Gastroesophageal sphincter (tissue), 3 donors: ENCODE data around the gene OXNAD1.

ENCODE experiments used
- CTCF ChIP-seq, 4 experiments: fragments of 200-600 bp in 2 of 4; fragments of 450-650 bp in 2 of 4; sonication (generic) in 1 of 4; IDR thresholded peaks; one replicate each; pipeline ENCODE4 v1.5.1; 2017 to 2019; ENCODE audit warnings: antibody characterized with exemption in 4 of 4, mild to moderate bottlenecking in 2 of 4, moderate library complexity in 2 of 4
- POLR2A ChIP-seq, 2 donors: fragments of 450-650 bp; IDR thresholded peaks; one replicate each; pipeline ENCODE4 v1.6.1; 2017; ENCODE audit warnings: antibody characterized with exemption in 2 of 2, mild to moderate bottlenecking in 2 of 2, moderate library complexity in 1 of 2
- POLR2AphosphoS5 ChIP-seq: sonication (generic); formaldehyde crosslinking; IDR thresholded peaks from one replicate; pipeline ENCODE4 v1.6.1; 2017; ENCODE audit warnings: antibody characterized with exemption

- TF ChIP-seq POLR2A (IDR thresholded peaks at IDR 0.05) (no peak), CTCF (IDR thresholded peaks at IDR 0.05) (no peak), POLR2AphosphoS5 (no peak)
Measured at GRCh38 chr3:16335333-16335732, 70.3 kb downstream of the OXNAD1 start.
